KMS-11 (cell line): ENCODE measurements around the gene ZNF536.

ENCODE experiments used
- H2AFZ ChIP-seq: fragments of 200-600 bp; sonication (generic); 2 replicates; pipeline ENCODE4 v1.6.1; 2016; ENCODE audit warnings: antibody characterized with exemption, mixed run types, low read depth
- H3K27ac ChIP-seq: fragments of 200-600 bp; sonication (generic); 2 replicates; pipeline ENCODE4 v1.6.1; 2016; ENCODE audit warnings: mild to moderate bottlenecking, mixed run types
- H3K27me3 ChIP-seq: fragments of 200-600 bp; sonication (generic); 2 replicates; pipeline ENCODE4 v1.6.1; 2017; ENCODE audit warnings: mild to moderate bottlenecking, low read depth, mixed run types, moderate library complexity; ENCODE audit not compliant: insufficient read depth
- H3K36me3 ChIP-seq: fragments of 200-600 bp; sonication (generic); 2 replicates; pipeline ENCODE4 v1.6.1; 2017; ENCODE audit warnings: mild to moderate bottlenecking, mixed run types; ENCODE audit not compliant: insufficient read depth
- H3K4me1 ChIP-seq: fragments of 200-600 bp; sonication (generic); 2 replicates; pipeline ENCODE4 v1.6.1; 2016; ENCODE audit warnings: mild to moderate bottlenecking, low read depth, mixed run types; ENCODE audit not compliant: poor library complexity, severe bottlenecking
- H3K4me2 ChIP-seq: fragments of 200-600 bp; sonication (generic); 2 replicates; pipeline ENCODE4 v1.7.0; 2016; ENCODE audit warnings: mild to moderate bottlenecking, mixed run types
- H3K4me3 ChIP-seq: fragments of 200-600 bp; sonication (generic); IDR thresholded peaks from 2 replicates; pipeline ENCODE4 v1.6.1; 2017; ENCODE audit warnings: low read depth, low read length, mixed read lengths; ENCODE audit not compliant: insufficient read depth
- H3K79me2 ChIP-seq: fragments of 200-600 bp; sonication (generic); 2 replicates; pipeline ENCODE4 v1.6.1; 2016; ENCODE audit warnings: low read depth, mixed run types; ENCODE audit not compliant: insufficient read depth
- H3K9ac ChIP-seq: fragments of 200-600 bp; sonication (generic); 2 replicates; pipeline ENCODE4 v1.6.1; 2016; ENCODE audit warnings: mild to moderate bottlenecking, mixed run types
- H4K20me1 ChIP-seq: fragments of 200-600 bp; sonication (generic); 2 replicates; pipeline ENCODE4 v1.6.1; 2016; ENCODE audit warnings: mild to moderate bottlenecking, mixed run types; ENCODE audit not compliant: insufficient read depth
- TF ChIP-seq, protein P1 (sequence below): fragments of 200-600 bp; sonication (generic); conservative IDR thresholded peaks from 2 replicates; pipeline ENCODE4 v1.6.1; 2017; ENCODE audit warnings: low read depth, mild to moderate bottlenecking, antibody characterized with exemption, low read length, moderate library complexity, mixed read lengths

The ZNF536 gene

DNA sequence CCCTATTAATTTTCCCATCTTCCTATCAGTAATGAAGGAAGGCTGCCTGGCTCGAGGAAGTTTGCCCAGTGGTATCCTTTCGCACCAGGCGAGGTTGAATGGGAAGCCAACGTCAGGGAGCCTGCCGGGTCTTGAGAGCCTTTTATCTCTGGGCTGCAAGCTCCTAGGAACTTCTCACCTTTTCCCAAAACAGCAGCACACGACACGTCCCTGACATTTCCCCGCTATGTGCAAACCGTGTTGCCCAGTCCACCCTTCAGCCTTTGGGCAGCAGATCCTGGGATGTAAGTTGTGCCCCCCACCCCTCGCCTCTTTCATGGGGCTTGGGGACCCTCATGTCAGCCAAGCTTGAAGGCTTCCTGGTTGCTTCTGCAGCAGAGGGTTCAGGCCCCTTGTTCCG, 179.1 kb downstream of the ZNF536 start:
- Histone ChIP-seq H2AFZ (no peak overlapping the region), H3K4me2 (no peak overlapping the region), H4K20me1 (no peaks in the 10 kb centered on the region), H3K27ac (no peak overlapping the region), H3K9ac (no peak overlapping the region), H3K36me3 (no peaks in the 10 kb centered on the region), H3K27me3 (peaks cover 4% of the 10 kb centered on the region; the same call in 1 of the 2 replicates), H3K4me3 (no peak overlapping the region), H3K4me1 (no peaks in the 10 kb centered on the region), H3K79me2 (no peaks in the 10 kb centered on the region)
- TF ChIP-seq, protein P1, sequence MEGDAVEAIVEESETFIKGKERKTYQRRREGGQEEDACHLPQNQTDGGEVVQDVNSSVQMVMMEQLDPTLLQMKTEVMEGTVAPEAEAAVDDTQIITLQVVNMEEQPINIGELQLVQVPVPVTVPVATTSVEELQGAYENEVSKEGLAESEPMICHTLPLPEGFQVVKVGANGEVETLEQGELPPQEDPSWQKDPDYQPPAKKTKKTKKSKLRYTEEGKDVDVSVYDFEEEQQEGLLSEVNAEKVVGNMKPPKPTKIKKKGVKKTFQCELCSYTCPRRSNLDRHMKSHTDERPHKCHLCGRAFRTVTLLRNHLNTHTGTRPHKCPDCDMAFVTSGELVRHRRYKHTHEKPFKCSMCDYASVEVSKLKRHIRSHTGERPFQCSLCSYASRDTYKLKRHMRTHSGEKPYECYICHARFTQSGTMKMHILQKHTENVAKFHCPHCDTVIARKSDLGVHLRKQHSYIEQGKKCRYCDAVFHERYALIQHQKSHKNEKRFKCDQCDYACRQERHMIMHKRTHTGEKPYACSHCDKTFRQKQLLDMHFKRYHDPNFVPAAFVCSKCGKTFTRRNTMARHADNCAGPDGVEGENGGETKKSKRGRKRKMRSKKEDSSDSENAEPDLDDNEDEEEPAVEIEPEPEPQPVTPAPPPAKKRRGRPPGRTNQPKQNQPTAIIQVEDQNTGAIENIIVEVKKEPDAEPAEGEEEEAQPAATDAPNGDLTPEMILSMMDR = no peak

- no peaks in the 10 kb centered on the region for H3K36me3 ChIP-seq
- H4K20me1 ChIP-seq = no peaks in the 10 kb centered on the region
- H3K79me2 ChIP-seq = no peaks in the 10 kb centered on the region
- H3K27ac ChIP-seq = no peak overlapping the region
- H3K27me3 ChIP-seq = peaks cover 4% of the 10 kb centered on the region; the same call in 1 of the 2 replicates
- TF ChIP-seq, protein P1 = no peak
- H3K9ac ChIP-seq = no peak overlapping the region
- H3K4me2 ChIP-seq = no peak overlapping the region
- no peak overlapping the region for H3K4me3 ChIP-seq
- no peak overlapping the region for H2AFZ ChIP-seq
- no peaks in the 10 kb centered on the region for H3K4me1 ChIP-seq
These were observed 180.4 kb downstream of the ZNF536 start for GRCh38 chr19:30552593-30552992.

DNA sequence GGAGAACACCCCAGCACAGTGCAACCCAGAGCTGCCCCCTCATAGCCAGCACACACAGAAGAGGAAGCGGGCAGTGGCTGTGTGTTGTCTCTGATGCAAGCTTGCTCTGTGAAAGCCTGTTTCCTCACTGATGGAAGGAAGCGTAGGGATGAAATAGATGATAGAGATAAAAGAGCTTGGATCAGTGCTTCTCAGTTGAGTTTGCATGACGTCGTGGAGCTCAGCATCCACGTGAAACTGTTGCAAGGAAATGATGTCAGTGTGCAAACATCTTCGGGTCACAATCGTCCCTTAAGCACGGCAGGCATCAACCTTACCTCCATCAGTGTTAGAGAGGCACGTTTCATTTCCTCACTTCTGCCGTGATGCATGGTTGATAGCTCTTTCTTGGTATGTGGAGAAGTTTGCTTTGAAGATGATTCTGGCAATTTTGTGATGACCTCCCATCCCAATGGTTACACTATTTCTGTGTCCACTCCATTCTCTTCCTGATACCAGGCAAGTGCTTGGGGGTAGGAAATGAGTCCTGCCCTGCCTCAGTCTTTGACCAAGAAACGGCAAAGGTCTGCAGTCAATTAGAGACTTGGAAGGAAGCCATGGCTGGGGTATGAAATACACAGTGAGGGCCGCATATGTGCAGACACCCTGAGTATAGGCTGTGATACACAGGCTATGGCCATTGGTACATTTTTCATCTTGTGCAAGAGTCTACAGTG, 183.0 kb downstream of the ZNF536 start:
- Histone ChIP-seq H2AFZ (no peak overlapping the region), H3K27me3 (peaks cover 5% of the 10 kb centered on the region; the same call in 1 of the 2 replicates), H3K4me3 (no peak overlapping the region), H3K79me2 (no peaks in the 10 kb centered on the region), H3K36me3 (no peaks in the 10 kb centered on the region), H3K9ac (no peak overlapping the region), H3K4me2 (no peak overlapping the region), H3K27ac (no peak overlapping the region), H3K4me1 (no peaks in the 10 kb centered on the region), H4K20me1 (no peaks in the 10 kb centered on the region)
- TF ChIP-seq, protein P1 = no peak

GRCh38 chr19:30555791-30556110, 183.6 kb downstream of the ZNF536 start:
- TF ChIP-seq, protein P1 = no peak
- Histone ChIP-seq H3K79me2 (no peaks in the 10 kb centered on the region), H3K4me1 (no peaks in the 10 kb centered on the region), H3K4me3 (no peak overlapping the region), H3K9ac (no peak overlapping the region), H2AFZ (no peak overlapping the region), H4K20me1 (no peaks in the 10 kb centered on the region), H3K4me2 (no peak overlapping the region), H3K27me3 (peaks cover 3% of the 10 kb centered on the region; the same call in 1 of the 2 replicates), H3K27ac (no peak overlapping the region), H3K36me3 (no peaks in the 10 kb centered on the region)
